ENCODE measurements around the gene PSMC5.

Gene PSMC5

GRCh38 chr17:63826468-63827001 lies 696 bp upstream of the PSMC5 start:
- no peak for DNase-seq (ENCODE audit: insufficient read length, low spot score)
- no peak for FAIRE-seq
- TF ChIP-seq CTCF (IDR thresholded peaks at IDR 0.05; ENCODE audit: insufficient read depth, missing control alignments) = no peak

GRCh38 chr17:63827801-63828221 lies 580 bp downstream of the PSMC5 start:
- DNase-seq (ENCODE audit: insufficient read length, low spot score) = no peak
- FAIRE-seq = no peak
- TF ChIP-seq CTCF (IDR thresholded peaks at IDR 0.05; ENCODE audit: insufficient read depth, missing control alignments) = no peak

- DNase-seq (ENCODE audit: insufficient read length, low spot score) (no peak), FAIRE-seq (no peak)
- TF ChIP-seq CTCF (IDR thresholded peaks at IDR 0.05; ENCODE audit: insufficient read depth, missing control alignments) = no peak
These were observed 1.7 kb downstream of the PSMC5 start for GRCh38 chr17:63828936-63829335.

- FAIRE-seq (no peak), DNase-seq (ENCODE audit: insufficient read length, low spot score) (no peak)
- TF ChIP-seq CTCF (IDR thresholded peaks at IDR 0.05; ENCODE audit: insufficient read depth, missing control alignments) = no peak
These were observed 3.0 kb downstream of the PSMC5 start for GRCh38 chr17:63830278-63830677.

GRCh38 chr17:63830904-63831491 lies 3.8 kb downstream of the PSMC5 start:
- no peak for FAIRE-seq

GRCh38 chr17:63831505-63831904 lies 4.3 kb downstream of the PSMC5 start:
- FAIRE-seq (no peak), DNase-seq (ENCODE audit: insufficient read length, low spot score) (no peak)
- TF ChIP-seq CTCF (IDR thresholded peaks at IDR 0.05; ENCODE audit: insufficient read depth, missing control alignments) = no peak

More at GRCh38 chr17:63830904-63831491, 3.8 kb downstream of the PSMC5 start:
- no peak for TF ChIP-seq CTCF (IDR thresholded peaks at IDR 0.05; ENCODE audit: insufficient read depth, missing control alignments)
- DNase-seq (ENCODE audit: insufficient read length, low spot score) = no peak

GRCh38 chr17:63832014-63832413 lies 4.8 kb downstream of the PSMC5 start:
- TF ChIP-seq CTCF (IDR thresholded peaks at IDR 0.05; ENCODE audit: insufficient read depth, missing control alignments) = no peak
- no peak for DNase-seq (ENCODE audit: insufficient read length, low spot score)
- no peak for FAIRE-seq
